Measurements from ENCODE around the gene ZNF473.

DNA sequence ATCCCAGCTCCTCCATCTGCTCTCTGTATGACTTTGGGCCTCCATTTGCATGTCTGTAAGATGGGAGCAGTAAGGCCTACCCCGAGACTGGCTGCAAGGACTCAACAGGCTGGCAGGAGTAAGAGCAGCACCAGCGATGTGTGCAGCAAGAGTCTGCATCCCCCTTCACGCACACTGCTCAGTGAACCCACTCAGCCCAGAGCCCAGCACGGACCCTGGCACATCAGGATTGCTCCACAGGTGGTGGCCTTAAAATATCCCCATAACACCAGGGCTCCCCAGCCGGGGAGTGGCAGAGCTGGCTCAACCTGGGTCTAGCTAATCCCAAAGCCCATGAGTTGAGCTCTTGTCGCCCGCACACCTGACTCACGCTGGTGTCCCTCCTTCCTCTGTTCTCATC, 24.0 kb upstream of the ZNF473 start:
- TF ChIP-seq, protein P1, sequence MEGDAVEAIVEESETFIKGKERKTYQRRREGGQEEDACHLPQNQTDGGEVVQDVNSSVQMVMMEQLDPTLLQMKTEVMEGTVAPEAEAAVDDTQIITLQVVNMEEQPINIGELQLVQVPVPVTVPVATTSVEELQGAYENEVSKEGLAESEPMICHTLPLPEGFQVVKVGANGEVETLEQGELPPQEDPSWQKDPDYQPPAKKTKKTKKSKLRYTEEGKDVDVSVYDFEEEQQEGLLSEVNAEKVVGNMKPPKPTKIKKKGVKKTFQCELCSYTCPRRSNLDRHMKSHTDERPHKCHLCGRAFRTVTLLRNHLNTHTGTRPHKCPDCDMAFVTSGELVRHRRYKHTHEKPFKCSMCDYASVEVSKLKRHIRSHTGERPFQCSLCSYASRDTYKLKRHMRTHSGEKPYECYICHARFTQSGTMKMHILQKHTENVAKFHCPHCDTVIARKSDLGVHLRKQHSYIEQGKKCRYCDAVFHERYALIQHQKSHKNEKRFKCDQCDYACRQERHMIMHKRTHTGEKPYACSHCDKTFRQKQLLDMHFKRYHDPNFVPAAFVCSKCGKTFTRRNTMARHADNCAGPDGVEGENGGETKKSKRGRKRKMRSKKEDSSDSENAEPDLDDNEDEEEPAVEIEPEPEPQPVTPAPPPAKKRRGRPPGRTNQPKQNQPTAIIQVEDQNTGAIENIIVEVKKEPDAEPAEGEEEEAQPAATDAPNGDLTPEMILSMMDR (CRISPR knock-in tag; IDR thresholded peaks at IDR 0.05), result no peak
- TF ChIP-seq, protein P2, sequence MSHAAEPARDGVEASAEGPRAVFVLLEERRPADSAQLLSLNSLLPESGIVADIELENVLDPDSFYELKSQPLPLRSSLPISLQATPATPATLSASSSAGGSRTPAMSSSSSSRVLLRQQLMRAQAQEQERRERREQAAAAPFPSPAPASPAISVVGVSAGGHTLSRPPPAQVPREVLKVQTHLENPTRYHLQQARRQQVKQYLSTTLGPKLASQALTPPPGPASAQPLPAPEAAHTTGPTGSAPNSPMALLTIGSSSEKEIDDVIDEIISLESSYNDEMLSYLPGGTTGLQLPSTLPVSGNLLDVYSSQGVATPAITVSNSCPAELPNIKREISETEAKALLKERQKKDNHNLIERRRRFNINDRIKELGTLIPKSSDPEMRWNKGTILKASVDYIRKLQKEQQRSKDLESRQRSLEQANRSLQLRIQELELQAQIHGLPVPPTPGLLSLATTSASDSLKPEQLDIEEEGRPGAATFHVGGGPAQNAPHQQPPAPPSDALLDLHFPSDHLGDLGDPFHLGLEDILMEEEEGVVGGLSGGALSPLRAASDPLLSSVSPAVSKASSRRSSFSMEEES (CRISPR knock-in tag; IDR thresholded peaks at IDR 0.05), result no peak
- TF ChIP-seq RELA (CRISPR knock-in tag; IDR thresholded peaks at IDR 0.05), result no peak
- no peak for TF ChIP-seq HOXA7 (CRISPR knock-in tag; IDR thresholded peaks at IDR 0.05)
- no peak for TF ChIP-seq EED (CRISPR knock-in tag; IDR thresholded peaks at IDR 0.05)
- TF ChIP-seq ZBTB21 (CRISPR knock-in tag; IDR thresholded peaks at IDR 0.05), result no peak
- TF ChIP-seq KLF13 (CRISPR knock-in tag; IDR thresholded peaks at IDR 0.05), result no peak
